ENCODE data around the gene IPO4.

Gene IPO4

DNA sequence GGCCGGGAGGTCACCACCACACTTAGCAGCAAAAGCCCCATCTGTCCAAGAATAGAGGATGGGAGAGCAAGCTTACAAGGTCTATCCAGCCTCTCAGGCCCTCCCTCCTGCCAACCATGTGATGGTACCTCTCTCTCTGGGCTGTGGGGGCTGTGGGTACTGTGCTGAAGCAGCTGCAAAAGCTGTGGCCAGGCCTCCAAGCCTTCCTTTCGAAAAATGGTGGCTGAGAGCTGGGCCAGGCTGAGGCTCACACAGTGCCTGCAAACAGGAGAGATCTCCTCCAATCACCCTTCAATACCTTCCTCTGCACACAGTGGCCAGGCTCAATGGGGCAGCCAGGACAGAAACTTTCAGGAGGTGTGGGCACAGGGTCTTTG is 1.1 kb downstream of the IPO4 start:
- peaks cover 12% of the 10 kb centered on the region for H3K4me1 ChIP-seq (ENCODE audit: insufficient read depth, low read length)
- H3K27ac ChIP-seq (ENCODE audit: low read depth, low read length): no peak overlapping the region
- peak overlapping the region in 1 of 2 donors; percentile 47 for H3K4me3 ChIP-seq (ENCODE audit: low read depth in 1 of 2, low read length in 2 of 2)
- H3K9ac ChIP-seq (ENCODE audit: low read length): peak overlapping the region; percentile 37
- no peaks in the 10 kb centered on the region for H3K27me3 ChIP-seq (ENCODE audit: control insufficient read depth in 1 of 2, insufficient read depth in 2 of 2, low read length in 2 of 2)
- H3K36me3 ChIP-seq (ENCODE audit: insufficient read depth, low read length): peaks cover 51% of the 10 kb centered on the region
- H3K9me3 ChIP-seq (ENCODE audit: low read length): no peaks in the 10 kb centered on the region

GRCh38 chr14:24186831-24187538 is 1.6 kb downstream of the IPO4 start:
- no peak overlapping the region for H3K9ac ChIP-seq (ENCODE audit: low read length)
- H3K27ac ChIP-seq (ENCODE audit: low read depth, low read length): no peak overlapping the region
- H3K9me3 ChIP-seq (ENCODE audit: low read length): no peaks in the 10 kb centered on the region
- peaks cover 51% of the 10 kb centered on the region for H3K36me3 ChIP-seq (ENCODE audit: insufficient read depth, low read length)
- peaks cover 12% of the 10 kb centered on the region for H3K4me1 ChIP-seq (ENCODE audit: insufficient read depth, low read length)
- H3K4me3 ChIP-seq (ENCODE audit: low read depth in 1 of 2, low read length in 2 of 2): peak overlapping the region in 1 of 2 donors; percentile 47
- no peaks in the 10 kb centered on the region for H3K27me3 ChIP-seq (ENCODE audit: control insufficient read depth in 1 of 2, insufficient read depth in 2 of 2, low read length in 2 of 2)

GRCh38 chr14:24185741-24186140 is 2.9 kb downstream of the IPO4 start:
- peaks cover 58% of the 10 kb centered on the region for H3K36me3 ChIP-seq (ENCODE audit: insufficient read depth, low read length)
- no peak overlapping the region for H3K4me3 ChIP-seq (ENCODE audit: low read depth in 1 of 2, low read length in 2 of 2)

GRCh38 chr14:24185026-24185425 is 3.6 kb downstream of the IPO4 start:
- no peak overlapping the region for H3K4me3 ChIP-seq (ENCODE audit: low read depth in 1 of 2, low read length in 2 of 2)
- H3K4me1 ChIP-seq (ENCODE audit: insufficient read depth, low read length): peaks cover 21% of the 10 kb centered on the region
- H3K9ac ChIP-seq (ENCODE audit: low read length): no peak overlapping the region
- no peaks in the 10 kb centered on the region for H3K9me3 ChIP-seq (ENCODE audit: low read length)
- H3K27ac ChIP-seq (ENCODE audit: low read depth, low read length): no peak overlapping the region
- no peaks in the 10 kb centered on the region for H3K27me3 ChIP-seq (ENCODE audit: control insufficient read depth in 1 of 2, insufficient read depth in 2 of 2, low read length in 2 of 2)
- peaks cover 58% of the 10 kb centered on the region for H3K36me3 ChIP-seq (ENCODE audit: insufficient read depth, low read length)

More at GRCh38 chr14:24185741-24186140, 2.9 kb downstream of the IPO4 start:
- peaks cover 14% of the 10 kb centered on the region for H3K4me1 ChIP-seq (ENCODE audit: insufficient read depth, low read length)
- no peak overlapping the region for H3K9ac ChIP-seq (ENCODE audit: low read length)
- no peaks in the 10 kb centered on the region for H3K9me3 ChIP-seq (ENCODE audit: low read length)
- H3K27me3 ChIP-seq (ENCODE audit: control insufficient read depth in 1 of 2, insufficient read depth in 2 of 2, low read length in 2 of 2): no peaks in the 10 kb centered on the region
- H3K27ac ChIP-seq (ENCODE audit: low read depth, low read length): no peak overlapping the region

- Histone ChIP-seq H3K4me3 (ENCODE audit: low read depth in 1 of 2, low read length in 2 of 2) (no peak overlapping the region), H3K36me3 (ENCODE audit: insufficient read depth, low read length) (peaks cover 62% of the 10 kb centered on the region), H3K27me3 (ENCODE audit: control insufficient read depth in 1 of 2, insufficient read depth in 2 of 2, low read length in 2 of 2) (no peaks in the 10 kb centered on the region), H3K27ac (ENCODE audit: low read depth, low read length) (no peak overlapping the region), H3K9ac (ENCODE audit: low read length) (no peak overlapping the region), H3K9me3 (ENCODE audit: low read length) (no peaks in the 10 kb centered on the region), H3K4me1 (ENCODE audit: insufficient read depth, low read length) (peaks cover 23% of the 10 kb centered on the region)
These were observed 4.3 kb downstream of the IPO4 start for GRCh38 chr14:24184104-24184970.

- H3K36me3 ChIP-seq (ENCODE audit: insufficient read depth, low read length): peaks cover 73% of the 10 kb centered on the region
- peaks cover 23% of the 10 kb centered on the region for H3K4me1 ChIP-seq (ENCODE audit: insufficient read depth, low read length)
- H3K9me3 ChIP-seq (ENCODE audit: low read length): no peaks in the 10 kb centered on the region
- no peaks in the 10 kb centered on the region for H3K27me3 ChIP-seq (ENCODE audit: control insufficient read depth in 1 of 2, insufficient read depth in 2 of 2, low read length in 2 of 2)
- no peak overlapping the region for H3K27ac ChIP-seq (ENCODE audit: low read depth, low read length)
- H3K4me3 ChIP-seq (ENCODE audit: low read depth in 1 of 2, low read length in 2 of 2): no peak overlapping the region
- H3K9ac ChIP-seq (ENCODE audit: low read length): no peak overlapping the region
These were observed 5.6 kb downstream of the IPO4 start for GRCh38 chr14:24183014-24183481.

DNA sequence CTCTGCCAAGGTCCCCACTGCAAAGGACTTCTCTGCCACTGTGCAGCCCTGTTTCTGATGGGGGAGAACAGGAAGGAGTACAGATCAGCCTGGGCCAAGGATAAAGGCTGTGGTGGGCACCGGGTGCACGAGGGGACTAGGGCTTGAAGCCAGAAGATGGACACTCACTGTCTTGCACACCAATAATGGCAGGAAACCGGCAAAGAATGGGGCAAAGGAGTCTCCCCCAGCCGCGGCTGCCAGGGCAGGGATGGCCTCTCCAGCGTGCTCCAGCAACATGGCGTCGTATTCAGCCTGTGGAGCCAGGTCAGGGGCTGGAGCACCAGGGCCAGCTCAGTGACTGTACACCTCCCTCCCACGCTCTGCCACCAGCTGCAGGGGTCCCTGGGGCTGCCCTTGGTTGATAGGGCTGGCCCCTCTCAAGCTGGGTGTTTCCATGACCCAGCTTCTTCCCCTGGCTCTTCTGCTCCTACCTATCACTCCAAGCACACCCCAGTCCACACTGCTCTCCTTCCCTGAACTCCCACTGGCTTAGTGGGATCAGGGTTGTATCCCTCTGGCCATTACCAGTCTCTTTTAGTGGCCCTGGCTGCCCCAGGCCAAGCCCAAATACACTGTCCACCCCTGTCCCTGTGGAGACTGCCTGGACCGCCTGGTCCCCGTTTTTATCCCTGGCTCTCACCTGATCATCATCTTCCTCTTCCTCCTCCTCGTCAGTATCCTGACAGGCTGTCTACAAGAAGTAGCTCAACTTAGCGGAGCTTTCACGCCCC is 6.3 kb downstream of the IPO4 start:
- H3K27ac ChIP-seq (ENCODE audit: low read depth, low read length): no peak overlapping the region
- peaks cover 16% of the 10 kb centered on the region for H3K4me1 ChIP-seq (ENCODE audit: insufficient read depth, low read length)
- H3K27me3 ChIP-seq (ENCODE audit: control insufficient read depth in 1 of 2, insufficient read depth in 2 of 2, low read length in 2 of 2): no peaks in the 10 kb centered on the region
- H3K9ac ChIP-seq (ENCODE audit: low read length): no peak overlapping the region
- H3K4me3 ChIP-seq (ENCODE audit: low read depth in 1 of 2, low read length in 2 of 2): no peak overlapping the region
- H3K9me3 ChIP-seq (ENCODE audit: low read length): no peaks in the 10 kb centered on the region
- peaks cover 79% of the 10 kb centered on the region for H3K36me3 ChIP-seq (ENCODE audit: insufficient read depth, low read length)

DNA sequence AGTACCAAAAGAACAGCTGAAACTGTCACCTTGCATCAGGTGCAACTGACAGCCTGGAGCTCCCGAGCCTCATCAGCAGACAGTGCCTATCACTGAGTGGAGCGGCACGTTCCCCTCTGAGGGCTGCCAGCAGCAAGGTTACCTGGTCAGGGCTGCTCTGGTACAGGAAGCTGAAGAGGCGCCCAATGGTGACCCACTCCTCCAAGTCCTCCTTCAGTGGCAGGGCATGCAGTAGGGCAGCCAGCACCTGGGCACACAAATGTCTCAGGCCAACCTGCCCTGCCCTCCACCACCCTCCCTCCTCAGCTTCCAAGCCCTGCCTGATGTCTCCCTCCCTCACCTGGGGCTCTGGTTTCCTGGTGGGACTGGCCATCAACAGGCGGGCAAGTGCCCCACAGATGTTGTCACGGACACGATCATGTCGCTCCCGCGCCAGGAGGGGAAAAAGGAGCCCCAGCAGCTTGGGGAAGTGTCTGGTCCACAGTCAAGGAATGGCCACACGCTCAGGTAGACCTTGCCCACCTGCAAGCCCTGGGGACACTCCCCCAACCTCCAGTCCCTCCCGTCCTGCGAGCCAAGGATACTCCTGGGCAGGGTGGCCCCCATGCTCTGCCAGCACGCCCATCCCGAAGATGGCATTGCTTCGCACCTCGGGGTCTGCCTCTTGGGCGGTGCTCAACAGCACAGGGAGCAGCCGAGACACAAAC is 7.1 kb downstream of the IPO4 start:
- no peaks in the 10 kb centered on the region for H3K27me3 ChIP-seq (ENCODE audit: control insufficient read depth in 1 of 2, insufficient read depth in 2 of 2, low read length in 2 of 2)
- H3K4me3 ChIP-seq (ENCODE audit: low read depth in 1 of 2, low read length in 2 of 2): no peak overlapping the region
- no peak overlapping the region for H3K9ac ChIP-seq (ENCODE audit: low read length)
- no peaks in the 10 kb centered on the region for H3K9me3 ChIP-seq (ENCODE audit: low read length)
- peaks cover 81% of the 10 kb centered on the region for H3K36me3 ChIP-seq (ENCODE audit: insufficient read depth, low read length)
- H3K4me1 ChIP-seq (ENCODE audit: insufficient read depth, low read length): peaks cover 11% of the 10 kb centered on the region
- H3K27ac ChIP-seq (ENCODE audit: low read depth, low read length): no peak overlapping the region

DNA sequence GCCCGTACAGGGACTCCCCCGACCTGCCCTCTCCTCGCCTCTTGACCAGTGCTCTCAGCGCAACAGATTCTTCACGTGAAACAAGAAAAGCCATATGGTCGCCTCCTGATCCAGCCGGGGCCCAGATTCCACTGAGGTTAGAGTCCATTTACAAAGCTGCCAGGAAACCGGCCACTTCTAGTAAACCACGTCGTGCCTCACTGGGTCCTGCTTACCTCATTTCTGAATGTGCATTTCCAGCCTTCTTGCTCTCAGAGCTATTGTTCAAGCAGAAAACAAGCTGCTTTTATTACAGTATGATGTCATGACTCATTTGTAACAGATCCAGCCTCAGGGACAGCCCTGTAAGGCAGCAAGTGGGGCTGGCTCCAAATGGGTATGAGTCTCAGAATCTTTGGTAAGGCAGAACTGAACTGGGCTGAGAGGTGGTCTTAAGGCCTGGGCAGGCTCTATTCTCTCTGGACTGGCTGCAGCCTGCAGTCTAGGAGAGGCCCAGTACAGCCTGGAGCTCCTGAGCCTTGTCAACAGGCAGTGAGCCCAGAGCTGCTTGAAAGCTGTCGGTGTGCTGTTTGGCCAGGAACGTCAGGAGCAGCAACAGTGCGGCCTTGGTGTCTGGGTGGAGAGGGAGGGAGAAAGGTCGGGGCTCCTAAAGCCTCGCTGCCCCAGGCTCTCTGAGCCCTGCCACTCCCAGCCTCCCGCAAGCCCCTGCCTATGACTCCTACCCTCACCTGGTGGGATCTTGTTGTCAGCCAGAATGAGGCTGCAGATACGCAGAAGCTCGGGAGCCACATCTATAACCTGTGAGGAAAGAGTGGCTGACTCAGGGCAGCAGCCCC is 8.4 kb downstream of the IPO4 start:
- Histone ChIP-seq H3K9me3 (ENCODE audit: low read length) (no peaks in the 10 kb centered on the region), H3K4me3 (ENCODE audit: low read depth in 1 of 2, low read length in 2 of 2) (no peak overlapping the region), H3K27me3 (ENCODE audit: control insufficient read depth in 1 of 2, insufficient read depth in 2 of 2, low read length in 2 of 2) (no peaks in the 10 kb centered on the region), H3K9ac (ENCODE audit: low read length) (no peak overlapping the region), H3K36me3 (ENCODE audit: insufficient read depth, low read length) (peaks cover 69% of the 10 kb centered on the region), H3K27ac (ENCODE audit: low read depth, low read length) (peak overlapping the region; percentile 66), H3K4me1 (ENCODE audit: insufficient read depth, low read length) (peaks cover 11% of the 10 kb centered on the region)

- Histone ChIP-seq H3K9ac (ENCODE audit: low read length) (no peak overlapping the region), H3K36me3 (ENCODE audit: insufficient read depth, low read length) (peaks cover 62% of the 10 kb centered on the region), H3K4me3 (ENCODE audit: low read depth in 1 of 2, low read length in 2 of 2) (no peak overlapping the region), H3K27ac (ENCODE audit: low read depth, low read length) (peak overlapping the region; percentile 66), H3K9me3 (ENCODE audit: low read length) (no peaks in the 10 kb centered on the region), H3K27me3 (ENCODE audit: control insufficient read depth in 1 of 2, insufficient read depth in 2 of 2, low read length in 2 of 2) (no peaks in the 10 kb centered on the region), H3K4me1 (ENCODE audit: insufficient read depth, low read length) (peaks cover 11% of the 10 kb centered on the region)
These were observed 9.2 kb downstream of the IPO4 start for GRCh38 chr14:24179294-24179960.

Data from muscle layer of colon (tissue), 2 donors.